ENCODE results near the gene RALGAPA1.
"Not testable (repeated sequence)": the region's sequence is repeated elsewhere in the genome, so short reads cannot be mapped to it uniquely, and the experiment has no call there.

The RALGAPA1 gene

GRCh38 chr14:35766036-35766699 is 42.9 kb downstream of the RALGAPA1 start:
- DNase-seq (ENCODE audit: low spot score), result no peak
- FAIRE-seq, result no peak

GRCh38 chr14:35761922-35762321 is 47.2 kb downstream of the RALGAPA1 start:
- no peak for DNase-seq (ENCODE audit: low spot score)
- FAIRE-seq, result no peak

- no peak for FAIRE-seq
- DNase-seq (ENCODE audit: low spot score), result no peak
These were observed 49.0 kb downstream of the RALGAPA1 start for GRCh38 chr14:35760143-35760542.

- DNase-seq (ENCODE audit: low spot score), result no peak
These were observed 50.5 kb downstream of the RALGAPA1 start for GRCh38 chr14:35758523-35759129.

GRCh38 chr14:35754671-35755070 is 54.4 kb downstream of the RALGAPA1 start:
- DNase-seq (ENCODE audit: low spot score) (no peak), FAIRE-seq (no peak)

More at GRCh38 chr14:35758523-35759129, 50.5 kb downstream of the RALGAPA1 start:
- no peak for FAIRE-seq

- no peak for DNase-seq (ENCODE audit: low spot score)
- no peak for FAIRE-seq
These were observed 56.7 kb downstream of the RALGAPA1 start for GRCh38 chr14:35752380-35752779.

- no peak for FAIRE-seq
- no peak for DNase-seq (ENCODE audit: low spot score)
These were observed 58.7 kb downstream of the RALGAPA1 start for GRCh38 chr14:35750202-35750904.

- DNase-seq (ENCODE audit: low spot score), result no peak
- FAIRE-seq, result no peak
These were observed 61.7 kb downstream of the RALGAPA1 start for GRCh38 chr14:35747379-35747778.

- FAIRE-seq (no peak), DNase-seq (ENCODE audit: low spot score) (no peak)
These were observed 66.7 kb downstream of the RALGAPA1 start for GRCh38 chr14:35742442-35742841.

GRCh38 chr14:35742032-35742371 is 67.1 kb downstream of the RALGAPA1 start:
- no peak for DNase-seq (ENCODE audit: low spot score)
- no peak for FAIRE-seq

GRCh38 chr14:35741345-35742031 is 67.6 kb downstream of the RALGAPA1 start:
- DNase-seq (ENCODE audit: low spot score) (no peak), FAIRE-seq (no peak)

GRCh38 chr14:35740215-35740614 is 68.9 kb downstream of the RALGAPA1 start:
- no peak for FAIRE-seq
- DNase-seq (ENCODE audit: low spot score), result no peak

GRCh38 chr14:35735163-35735562 is 73.9 kb downstream of the RALGAPA1 start:
- FAIRE-seq; DNase-seq (ENCODE audit: low spot score): not testable (repeated sequence)

- not testable (repeated sequence) for DNase-seq (ENCODE audit: low spot score); FAIRE-seq
These were observed 75.6 kb downstream of the RALGAPA1 start for GRCh38 chr14:35733510-35733909.

GRCh38 chr14:35730871-35731270 is 78.2 kb downstream of the RALGAPA1 start:
- DNase-seq (ENCODE audit: low spot score) (no peak), FAIRE-seq (no peak)

- FAIRE-seq (no peak), DNase-seq (ENCODE audit: low spot score) (no peak)
These were observed 81.3 kb downstream of the RALGAPA1 start for GRCh38 chr14:35727764-35728163.

GRCh38 chr14:35725930-35726329 is 83.2 kb downstream of the RALGAPA1 start:
- no peak for DNase-seq (ENCODE audit: low spot score)
- FAIRE-seq, result no peak

- FAIRE-seq, result no peak
- DNase-seq (ENCODE audit: low spot score), result no peak
These were observed 94.0 kb downstream of the RALGAPA1 start for GRCh38 chr14:35715079-35715478.

GRCh38 chr14:35712466-35712865 is 96.6 kb downstream of the RALGAPA1 start:
- DNase-seq (ENCODE audit: low spot score) (no peak), FAIRE-seq (no peak)

GRCh38 chr14:35708062-35708461 is 101.0 kb downstream of the RALGAPA1 start:
- FAIRE-seq, result no peak

GRCh38 chr14:35705636-35706035 is 103.5 kb downstream of the RALGAPA1 start:
- FAIRE-seq, result no peak

More at GRCh38 chr14:35708062-35708461, 101.0 kb downstream of the RALGAPA1 start:
- no peak for DNase-seq (ENCODE audit: low spot score)

More at GRCh38 chr14:35705636-35706035, 103.5 kb downstream of the RALGAPA1 start:
- DNase-seq (ENCODE audit: low spot score), result no peak

All from RCC 7860 (cell line).